OCI-LY7 (cell line): ENCODE results near the gene SEC14L1. TPM values are rescaled to one million over a fixed set of nuclear protein-coding genes. Genes with fewer than 3 reads are reported as not detected.
"Not testable (repeated sequence)": the region's sequence is repeated elsewhere in the genome, so short reads cannot be mapped to it uniquely, and the experiment has no call there.

Experiments
- BruUV-seq: library from RNA; stranded (reverse); fragments of 400-500 nt; replicated peaks from 2 replicates; lab custom pipeline; 2021; lab: Mats Ljungman, UMichigan
- CTCF ChIA-PET: fragments of 300-600 bp; sonication (Branson Sonifier 250); formaldehyde crosslinking; loops from one replicate; lab custom pipeline; 2022; ENCODE audit warnings: antibody characterized with exemption; ENCODE audit not compliant: unreplicated experiment; lab: Charles Lee
- POLR2A ChIA-PET: fragments of 300-600 bp; sonication (Branson Sonifier 250); formaldehyde crosslinking; loops from one replicate; lab custom pipeline; 2022; ENCODE audit warnings: antibody characterized with exemption; lab: Charles Lee
- DNase-seq: peaks from one replicate; pipeline ENCODE4 v3.0.0-alpha.2; 2015; ENCODE audit warnings: low spot score
- H2AFZ ChIP-seq: fragments of 200-600 bp; sonication (generic), shearing (Covaris generic); 2 replicates; pipeline ENCODE4 v1.6.1; 2014; ENCODE audit warnings: mild to moderate bottlenecking, antibody characterized with exemption, low read length, moderate library complexity
- H3K27ac ChIP-seq: fragments of 200-600 bp; sonication (generic); 2 replicates; pipeline ENCODE4 v1.5.1; 2014; ENCODE audit warnings: mixed run types, low read depth, mild to moderate bottlenecking, moderate library complexity, low read length, inconsistent platforms; ENCODE audit not compliant: poor library complexity, severe bottlenecking
- H3K36me3 ChIP-seq: fragments of 200-600 bp; sonication (generic); 2 replicates; pipeline ENCODE4 v1.6.1; 2014; ENCODE audit warnings: mild to moderate bottlenecking, antibody characterized with exemption, low read length, moderate library complexity, mixed read lengths; ENCODE audit not compliant: insufficient read depth
- H3K4me1 ChIP-seq: fragments of 200-600 bp; sonication (generic); 2 replicates; pipeline ENCODE4 v1.5.1; 2014; ENCODE audit warnings: mild to moderate bottlenecking, low read length; ENCODE audit not compliant: insufficient read depth, poor library complexity, severe bottlenecking
- H3K4me2 ChIP-seq: fragments of 200-600 bp; sonication (generic); 2 replicates; pipeline ENCODE4 v1.6.1; 2014; ENCODE audit warnings: mild to moderate bottlenecking, low read length
- H3K4me3 ChIP-seq: fragments of 200-600 bp; sonication (generic); 2 replicates; pipeline ENCODE4 v1.5.1; 2014; ENCODE audit warnings: mild to moderate bottlenecking, low read depth, low read length; ENCODE audit not compliant: poor library complexity, severe bottlenecking
- H3K79me2 ChIP-seq: fragments of 200-600 bp; sonication (generic); 2 replicates; pipeline ENCODE4 v1.6.1; 2016; ENCODE audit warnings: low read depth, mild to moderate bottlenecking, low read length, moderate library complexity, mixed read lengths; ENCODE audit not compliant: insufficient read depth
- H3K9me2 ChIP-seq: fragments of 200-600 bp; sonication (generic); 2 replicates; pipeline ENCODE4 v1.6.1; 2016; ENCODE audit warnings: mild to moderate bottlenecking, low read length, mixed read lengths; ENCODE audit not compliant: insufficient read depth
- H3K9me3 ChIP-seq: fragments of 200-600 bp; sonication (generic); 2 replicates; pipeline ENCODE4 v1.6.1; 2014; ENCODE audit warnings: mild to moderate bottlenecking, mixed run types, low read length, mixed read lengths
- H4K20me1 ChIP-seq: fragments of 200-600 bp; sonication (generic); 2 replicates; pipeline ENCODE4 v1.6.1; 2014; ENCODE audit warnings: mild to moderate bottlenecking, antibody characterized with exemption, low read length, moderate library complexity, mixed read lengths; ENCODE audit not compliant: insufficient read depth
- EZH2phosphoT487 ChIP-seq: fragments of 200-600 bp; sonication (generic); IDR thresholded peaks from 2 replicates; pipeline ENCODE4 v1.6.1; 2018; ENCODE audit warnings: low read depth, borderline replicate concordance, mild to moderate bottlenecking, mixed run types, antibody characterized with exemption, low read length, moderate library complexity, mixed read lengths
- intact Hi-C: fragments of 100-400 bp; cut with micrococcal nuclease; formaldehyde crosslinking; loops from one replicate; pipeline ENCODE4 v1.10.0; 2022; ENCODE audit not compliant: unreplicated experiment
- total RNA-seq, 2 experiments: library from RNA; depleted of rRNA in 1 of 2; stranded (reverse); fragments of >200 nt in 1 of 2; shearing (Covaris generic) in 1 of 2; gene quantifications; 2 replicates each; pipeline ENCODE4 v1.2.3, GENCODE V29; 2014 to 2022
- TF ChIP-seq, protein P1 (sequence below): fragments of 200-600 bp; sonication (generic); conservative IDR thresholded peaks from 2 replicates; pipeline ENCODE4 v1.5.1; 2014; ENCODE audit warnings: mild to moderate bottlenecking, antibody characterized with exemption, low read length, moderate library complexity, mixed read lengths

The SEC14L1 gene
- total RNA-seq, 2 experiments from 2014 or later, result 137 to 227 TPM

DNA sequence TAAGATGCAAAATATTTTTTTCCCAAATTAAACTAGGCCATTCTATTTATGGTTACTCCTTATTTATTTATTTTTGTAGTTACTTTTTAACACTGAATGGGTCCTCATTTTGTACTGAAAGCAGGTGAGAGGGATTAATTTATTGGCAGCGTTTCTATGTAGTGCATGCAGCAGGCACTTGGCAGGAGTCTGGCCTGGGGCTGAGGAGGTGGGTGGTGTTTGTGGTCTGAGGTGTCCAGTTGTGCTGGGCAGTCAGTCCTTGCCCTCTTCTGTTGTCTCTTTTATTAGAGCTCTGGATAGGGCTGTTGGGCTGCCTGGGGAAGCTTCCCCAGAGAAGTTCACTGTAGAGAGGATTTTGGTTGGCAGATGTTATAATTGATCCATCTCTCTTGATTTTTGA is 12.7 kb downstream of the SEC14L1 start:
- Histone ChIP-seq H3K9me2 (no peaks in the 10 kb centered on the region), H3K9me3 (0 out of 2 replicates have a peak, but pooled peaks cover 5% of the 10 kb centered on the region), H3K4me2 (peak overlapping the region; percentile 65), H3K79me2 (peaks cover 100% of the 10 kb centered on the region), H4K20me1 (peaks cover 40% of the 10 kb centered on the region), H3K4me1 (peaks cover 85% of the 10 kb centered on the region), H3K27ac (peak overlapping the region; percentile 13), H3K36me3 (peaks cover 95% of the 10 kb centered on the region), H2AFZ (no peak overlapping the region), H3K4me3 (no peak overlapping the region)
- TF ChIP-seq EZH2phosphoT487, result no peak
- TF ChIP-seq, protein P1, sequence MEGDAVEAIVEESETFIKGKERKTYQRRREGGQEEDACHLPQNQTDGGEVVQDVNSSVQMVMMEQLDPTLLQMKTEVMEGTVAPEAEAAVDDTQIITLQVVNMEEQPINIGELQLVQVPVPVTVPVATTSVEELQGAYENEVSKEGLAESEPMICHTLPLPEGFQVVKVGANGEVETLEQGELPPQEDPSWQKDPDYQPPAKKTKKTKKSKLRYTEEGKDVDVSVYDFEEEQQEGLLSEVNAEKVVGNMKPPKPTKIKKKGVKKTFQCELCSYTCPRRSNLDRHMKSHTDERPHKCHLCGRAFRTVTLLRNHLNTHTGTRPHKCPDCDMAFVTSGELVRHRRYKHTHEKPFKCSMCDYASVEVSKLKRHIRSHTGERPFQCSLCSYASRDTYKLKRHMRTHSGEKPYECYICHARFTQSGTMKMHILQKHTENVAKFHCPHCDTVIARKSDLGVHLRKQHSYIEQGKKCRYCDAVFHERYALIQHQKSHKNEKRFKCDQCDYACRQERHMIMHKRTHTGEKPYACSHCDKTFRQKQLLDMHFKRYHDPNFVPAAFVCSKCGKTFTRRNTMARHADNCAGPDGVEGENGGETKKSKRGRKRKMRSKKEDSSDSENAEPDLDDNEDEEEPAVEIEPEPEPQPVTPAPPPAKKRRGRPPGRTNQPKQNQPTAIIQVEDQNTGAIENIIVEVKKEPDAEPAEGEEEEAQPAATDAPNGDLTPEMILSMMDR, result no peak
- intact Hi-C loops, result no loop called here
- POLR2A ChIA-PET, result interaction anchor here (0.6 kb wide), 1 partner anchor 8 kb away, joined by 3 read pairs; no protein-coding TSS in a partner anchor
- CTCF ChIA-PET, result no interaction called here
- no TSS peak for BruUV-seq
- no peak for DNase-seq

- H3K4me2 ChIP-seq, result peak overlapping the region; percentile 65
- no peak for DNase-seq
- no TSS peak for BruUV-seq
- H3K79me2 ChIP-seq, result peaks cover 100% of the 10 kb centered on the region
- peaks cover 79% of the 10 kb centered on the region for H3K4me1 ChIP-seq
- H3K27ac ChIP-seq, result peak overlapping the region; percentile 17
- peaks cover 38% of the 10 kb centered on the region for H4K20me1 ChIP-seq
- intact Hi-C loops, result no loop called here
- H3K9me2 ChIP-seq, result no peaks in the 10 kb centered on the region
- H3K36me3 ChIP-seq, result peaks cover 95% of the 10 kb centered on the region
- no peak overlapping the region for H2AFZ ChIP-seq
- ChIA-PET POLR2A (interaction anchor here (0.6 kb wide), 1 partner anchor 9 kb away, joined by 3 read pairs; no protein-coding TSS in a partner anchor), CTCF (no interaction called here)
- 0 out of 2 replicates have a peak, but pooled peaks cover 5% of the 10 kb centered on the region for H3K9me3 ChIP-seq
- TF ChIP-seq, protein P1, result no peak
- TF ChIP-seq EZH2phosphoT487, result no peak
- H3K4me3 ChIP-seq, result no peak overlapping the region
Observed at GRCh38 chr17:77153999-77154586, 13.3 kb downstream of the SEC14L1 start.

DNA sequence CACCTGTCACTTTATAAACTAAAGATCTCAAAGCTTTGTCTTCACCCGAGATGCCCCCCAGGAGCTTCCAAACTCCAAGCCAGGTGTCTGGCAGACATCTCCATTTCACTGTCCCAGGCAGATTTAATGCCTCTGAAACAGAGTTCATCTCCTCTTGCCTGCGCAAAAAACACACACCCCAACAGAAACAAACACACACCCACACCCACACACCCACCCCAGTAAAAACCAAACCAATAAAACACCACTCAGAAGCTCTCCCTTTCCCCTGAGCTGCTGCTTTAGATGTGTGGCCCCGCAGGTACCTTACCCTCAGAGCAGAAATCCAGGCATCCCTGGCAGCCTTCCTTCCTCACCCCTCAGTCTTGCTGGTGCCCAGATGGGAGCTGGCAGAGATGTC is 14.4 kb downstream of the SEC14L1 start:
- H4K20me1 ChIP-seq, result peaks cover 43% of the 10 kb centered on the region
- no peak for DNase-seq
- H3K79me2 ChIP-seq, result peaks cover 100% of the 10 kb centered on the region
- H3K36me3 ChIP-seq, result peaks cover 95% of the 10 kb centered on the region
- ChIA-PET POLR2A (interaction anchor here (0.5 to 1.0 kb wide), 5 partner anchors 13 to 488 kb away, joined by 3 to 4 read pairs (median 3); no protein-coding TSS in a partner anchor), CTCF (no interaction called here)
- H3K9me3 ChIP-seq, result 0 out of 2 replicates have a peak, but pooled peaks cover 5% of the 10 kb centered on the region
- H3K27ac ChIP-seq, result peak overlapping the region; percentile 17
- no peaks in the 10 kb centered on the region for H3K9me2 ChIP-seq
- no peak overlapping the region for H2AFZ ChIP-seq
- intact Hi-C loops, result no loop called here
- no peak for TF ChIP-seq EZH2phosphoT487
- TF ChIP-seq, protein P1, result no peak
- peak overlapping the region; percentile 17 for H3K4me3 ChIP-seq
- H3K4me2 ChIP-seq, result peak overlapping the region; percentile 65
- no TSS peak for BruUV-seq
- peaks cover 78% of the 10 kb centered on the region for H3K4me1 ChIP-seq

DNA sequence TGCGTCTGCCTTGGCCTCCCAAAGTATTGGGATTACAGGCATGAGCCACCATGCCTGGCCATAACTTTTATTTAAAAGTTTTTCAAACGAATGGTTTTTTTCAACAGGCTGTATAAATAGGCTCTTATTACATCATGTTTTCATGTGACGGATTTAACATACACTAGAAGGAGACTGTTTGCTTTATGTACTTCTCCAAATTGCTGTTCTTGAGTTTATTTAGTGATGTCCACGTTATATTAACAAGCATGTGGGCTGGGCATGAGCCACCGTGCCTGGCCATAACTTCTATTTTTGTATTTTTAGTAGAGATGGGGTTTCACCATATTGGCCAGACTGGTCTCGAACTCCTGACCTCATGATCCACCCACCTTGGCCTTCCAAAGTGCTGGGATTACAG is 17.0 kb downstream of the SEC14L1 start:
- CTCF ChIA-PET, H3K4me3 ChIP-seq, intact Hi-C loops, H2AFZ ChIP-seq, H3K4me2 ChIP-seq, H3K9me2 ChIP-seq, BruUV-seq, H3K27ac ChIP-seq, H3K9me3 ChIP-seq, DNase-seq: not testable (repeated sequence)
- POLR2A ChIA-PET, result interaction anchor here (0.6 kb wide), 1 partner anchor 102 kb away, joined by 3 read pairs; no protein-coding TSS in a partner anchor
- peaks cover 100% of the 10 kb centered on the region for H3K79me2 ChIP-seq
- H3K36me3 ChIP-seq, result peaks cover 95% of the 10 kb centered on the region
- H4K20me1 ChIP-seq, result peaks cover 44% of the 10 kb centered on the region
- peaks cover 62% of the 10 kb centered on the region for H3K4me1 ChIP-seq
